ENCODE measurements around the gene UBTD1.

DNA sequence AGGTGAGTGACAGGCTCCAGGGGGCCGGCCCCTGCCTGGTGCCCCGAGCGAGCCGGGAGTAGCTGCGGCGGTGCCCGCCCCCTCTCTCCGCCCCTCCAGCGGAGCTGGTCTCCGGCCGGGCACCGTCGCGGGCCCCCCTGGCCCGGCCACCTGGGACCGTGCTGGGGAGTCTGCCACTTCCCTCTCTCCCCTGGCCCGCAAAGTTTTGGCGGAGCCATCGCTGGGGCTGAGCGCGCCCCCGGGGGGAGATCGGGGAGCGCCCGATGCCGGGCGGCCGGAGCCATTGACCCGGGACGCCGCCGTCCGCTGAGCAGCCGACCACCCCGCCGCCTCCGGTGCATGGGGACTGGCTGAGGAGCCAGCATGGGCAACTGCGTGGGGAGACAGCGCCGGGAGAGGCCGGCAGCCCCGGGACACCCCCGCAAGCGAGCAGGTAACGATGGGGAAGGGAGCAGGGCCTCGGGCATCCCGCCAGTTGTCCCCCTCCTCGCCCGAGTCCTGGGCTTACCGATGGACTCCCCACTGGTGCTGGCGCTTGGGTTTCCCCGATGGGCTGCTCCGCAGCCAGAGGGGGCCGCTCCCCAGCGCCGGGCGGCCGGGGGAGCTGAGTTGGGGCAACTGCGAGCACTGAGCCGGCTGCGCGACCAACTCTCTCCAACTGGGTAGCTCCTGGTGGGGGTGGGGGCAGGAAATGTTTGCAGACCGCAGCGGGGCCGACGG, at the start of gene UBTD1:
- TF ChIP-seq, protein P1, sequence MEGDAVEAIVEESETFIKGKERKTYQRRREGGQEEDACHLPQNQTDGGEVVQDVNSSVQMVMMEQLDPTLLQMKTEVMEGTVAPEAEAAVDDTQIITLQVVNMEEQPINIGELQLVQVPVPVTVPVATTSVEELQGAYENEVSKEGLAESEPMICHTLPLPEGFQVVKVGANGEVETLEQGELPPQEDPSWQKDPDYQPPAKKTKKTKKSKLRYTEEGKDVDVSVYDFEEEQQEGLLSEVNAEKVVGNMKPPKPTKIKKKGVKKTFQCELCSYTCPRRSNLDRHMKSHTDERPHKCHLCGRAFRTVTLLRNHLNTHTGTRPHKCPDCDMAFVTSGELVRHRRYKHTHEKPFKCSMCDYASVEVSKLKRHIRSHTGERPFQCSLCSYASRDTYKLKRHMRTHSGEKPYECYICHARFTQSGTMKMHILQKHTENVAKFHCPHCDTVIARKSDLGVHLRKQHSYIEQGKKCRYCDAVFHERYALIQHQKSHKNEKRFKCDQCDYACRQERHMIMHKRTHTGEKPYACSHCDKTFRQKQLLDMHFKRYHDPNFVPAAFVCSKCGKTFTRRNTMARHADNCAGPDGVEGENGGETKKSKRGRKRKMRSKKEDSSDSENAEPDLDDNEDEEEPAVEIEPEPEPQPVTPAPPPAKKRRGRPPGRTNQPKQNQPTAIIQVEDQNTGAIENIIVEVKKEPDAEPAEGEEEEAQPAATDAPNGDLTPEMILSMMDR (IDR thresholded peaks at IDR 0.05): no peak
- peak; percentile 6 for TF ChIP-seq POLR2A (IDR thresholded peaks at IDR 0.05)
